GM18519 (cell line): ENCODE results near the gene GTF2F2.

Experiments
- ATAC-seq: cut with Tn5 transposase; IDR thresholded peaks from one replicate; pipeline ENCODE4 v1.9.1; 2021; ENCODE audit warnings: mild to moderate bottlenecking, moderate library complexity; ENCODE audit not compliant: unreplicated experiment, low FRiP score

GTF2F2 gene

GRCh38 chr13:45119991-45120864 is at the start of gene GTF2F2:
TSS of gene GTF2F2 (plus strand) at chr13:45120510. CDS start at chr13:45120656, 146 bp downstream.
- no peak for ATAC-seq

- no peak for ATAC-seq
Observed at GRCh38 chr13:45073809-45074208, 46.5 kb upstream of the GTF2F2 start.

GRCh38 chr13:45074721-45075120 is 45.6 kb upstream of the GTF2F2 start:
- no peak for ATAC-seq

- no peak for ATAC-seq
Observed at GRCh38 chr13:45078003-45078402, 42.3 kb upstream of the GTF2F2 start.

- no peak for ATAC-seq
Observed at GRCh38 chr13:45082964-45083363, 37.3 kb upstream of the GTF2F2 start.

GRCh38 chr13:45084515-45084914 is 35.8 kb upstream of the GTF2F2 start:
- no peak for ATAC-seq

- no peak for ATAC-seq
Observed at GRCh38 chr13:45086484-45086883, 33.8 kb upstream of the GTF2F2 start.

- no peak for ATAC-seq
Observed at GRCh38 chr13:45092663-45093062, 27.6 kb upstream of the GTF2F2 start.

GRCh38 chr13:45100573-45101262 is 19.6 kb upstream of the GTF2F2 start:
- no peak for ATAC-seq

- no peak for ATAC-seq
Observed at GRCh38 chr13:45101327-45102018, 18.8 kb upstream of the GTF2F2 start.

- ATAC-seq, result no peak
Observed at GRCh38 chr13:45102136-45102507, 18.2 kb upstream of the GTF2F2 start.

- ATAC-seq, result no peak
Observed at GRCh38 chr13:45103449-45103848, 16.9 kb upstream of the GTF2F2 start.

- no peak for ATAC-seq
Observed at GRCh38 chr13:45104261-45104660, 16.0 kb upstream of the GTF2F2 start.

GRCh38 chr13:45105895-45106294 is 14.4 kb upstream of the GTF2F2 start:
- ATAC-seq, result no peak

- ATAC-seq, result no peak
Observed at GRCh38 chr13:45107539-45107938, 12.8 kb upstream of the GTF2F2 start.

- no peak for ATAC-seq
Observed at GRCh38 chr13:45108716-45109101, 11.6 kb upstream of the GTF2F2 start.

GRCh38 chr13:45109102-45109720 is 11.1 kb upstream of the GTF2F2 start:
- ATAC-seq, result no peak

GRCh38 chr13:45113233-45114224 is 6.8 kb upstream of the GTF2F2 start:
- no peak for ATAC-seq

- ATAC-seq, result no peak
Observed at GRCh38 chr13:45119469-45119990, 780 bp upstream of the GTF2F2 start.
